NCI-H2029 treated with DMSO at 0.1 percent for 48 hours (cell line): ENCODE measurements around the gene EDC3.
A peak's percentile ranks its signal among the peaks of the same experiment; 100 is the strongest.

Experiments
- DNase-seq: peaks from one replicate; lab custom pipeline; 2025; lab: John Stamatoyannopoulos, UW

Gene EDC3

GRCh38 chr15:74624020-74624602 lies 71.7 kb downstream of the EDC3 start:
- no peak for DNase-seq

- no peak for DNase-seq
Observed at GRCh38 chr15:74622758-74623157, 73.1 kb downstream of the EDC3 start.

GRCh38 chr15:74621936-74622335 lies 73.9 kb downstream of the EDC3 start:
- DNase-seq, result no peak

GRCh38 chr15:74621546-74621920 lies 74.3 kb downstream of the EDC3 start:
- DNase-seq, result no peak

- DNase-seq, result no peak
Observed at GRCh38 chr15:74620636-74621545, 74.9 kb downstream of the EDC3 start.

GRCh38 chr15:74619916-74620635 lies 75.7 kb downstream of the EDC3 start:
- DNase-seq, result no peak

GRCh38 chr15:74618841-74619596 lies 76.8 kb downstream of the EDC3 start:
- DNase-seq, result no peak

- DNase-seq, result no peak
Observed at GRCh38 chr15:74616996-74617395, 78.8 kb downstream of the EDC3 start.

- DNase-seq, result no peak
Observed at GRCh38 chr15:74616366-74616939, 79.4 kb downstream of the EDC3 start.

- peak; percentile 46 for DNase-seq
Observed at GRCh38 chr15:74615508-74616365, 80.1 kb downstream of the EDC3 start, which contains the start of gene CLK3. Gene CLK3, plus strand, starts transcription at chr15:74615836. Its CDS starts 3,361 bp downstream, at chr15:74619197.

GRCh38 chr15:74614744-74615507 lies 80.9 kb downstream of the EDC3 start:
- no peak for DNase-seq

- no peak for DNase-seq
Observed at GRCh38 chr15:74613953-74614743, 81.7 kb downstream of the EDC3 start.

GRCh38 chr15:74613089-74613952 lies 82.5 kb downstream of the EDC3 start:
- DNase-seq, result no peak

- no peak for DNase-seq
Observed at GRCh38 chr15:74612677-74613076, 83.1 kb downstream of the EDC3 start.

- no peak for DNase-seq
Observed at GRCh38 chr15:74611834-74612233, 84.0 kb downstream of the EDC3 start.

- DNase-seq, result no peak
Observed at GRCh38 chr15:74611341-74611740, 84.5 kb downstream of the EDC3 start.

- DNase-seq, result no peak
Observed at GRCh38 chr15:74610302-74610951, 85.4 kb downstream of the EDC3 start.

GRCh38 chr15:74609938-74610301 lies 85.9 kb downstream of the EDC3 start:
- no peak for DNase-seq
